Mucosa of rectum (tissue), 2 donors: Measurements from ENCODE around the gene PIK3R5.

Experiments used
- H3K27ac ChIP-seq, 2 donors: one replicate each; pipeline ENCODE4 v1.7.0; 2013; ENCODE audit warnings: inconsistent platforms in 2 of 2, low read depth in 2 of 2, low read length in 2 of 2
- H3K27me3 ChIP-seq, 2 donors: one replicate each; pipeline ENCODE4 v1.7.0; 2013; ENCODE audit warnings: low read length in 2 of 2; ENCODE audit not compliant: control insufficient read depth in 2 of 2, insufficient read depth in 2 of 2
- H3K36me3 ChIP-seq, 2 donors: one replicate each; pipeline ENCODE4 v1.7.0; 2013; ENCODE audit warnings: low read length in 2 of 2; ENCODE audit not compliant: control insufficient read depth in 2 of 2, insufficient read depth in 2 of 2
- H3K4me1 ChIP-seq, 2 donors: one replicate each; pipeline ENCODE4 v1.7.0; 2013; ENCODE audit warnings: low read length in 2 of 2, mild to moderate bottlenecking in 1 of 2; ENCODE audit not compliant: control insufficient read depth in 2 of 2, insufficient read depth in 2 of 2
- H3K4me3 ChIP-seq, 2 donors: one replicate each; pipeline ENCODE4 v1.7.0; 2013; ENCODE audit warnings: low read length in 2 of 2
- H3K9ac ChIP-seq, 2 donors: one replicate each; pipeline ENCODE4 v1.7.0; 2013; ENCODE audit warnings: low read length in 2 of 2, low read depth in 1 of 2, mild to moderate bottlenecking in 1 of 2
- H3K9me3 ChIP-seq, 2 donors: one replicate each; pipeline ENCODE4 v1.7.0; 2013; ENCODE audit warnings: low read length in 2 of 2; ENCODE audit not compliant: control insufficient read depth in 2 of 2
- donor health status: healthy.
- donor health status: Normal muscosa, but diverticular disease.

Gene PIK3R5

GRCh38 chr17:8836821-8837562, 128.5 kb downstream of the PIK3R5 start:
- Histone ChIP-seq H3K27ac (no peak overlapping the region), H3K27me3 (peaks cover 0 to 3% of the 10 kb centered on the region in 2 donors), H3K9ac (no peak overlapping the region), H3K4me1 (no peaks in the 10 kb centered on the region), H3K36me3 (no peaks in the 10 kb centered on the region), H3K9me3 (no peaks in the 10 kb centered on the region), H3K4me3 (no peak overlapping the region)

- no peaks in the 10 kb centered on the region for H3K36me3 ChIP-seq
- H3K9ac ChIP-seq, result no peak overlapping the region
- H3K4me1 ChIP-seq, result no peaks in the 10 kb centered on the region
- peaks cover 0 to 3% of the 10 kb centered on the region in 2 donors for H3K27me3 ChIP-seq
- H3K9me3 ChIP-seq, result no peaks in the 10 kb centered on the region
- H3K4me3 ChIP-seq, result no peak overlapping the region
- no peak overlapping the region for H3K27ac ChIP-seq
Measured at GRCh38 chr17:8835631-8836364, 129.7 kb downstream of the PIK3R5 start.

GRCh38 chr17:8835106-8835505, 130.4 kb downstream of the PIK3R5 start:
- H3K36me3 ChIP-seq, result no peaks in the 10 kb centered on the region
- H3K27me3 ChIP-seq, result peaks cover 0 to 3% of the 10 kb centered on the region in 2 donors
- H3K9ac ChIP-seq, result no peak overlapping the region
- H3K27ac ChIP-seq, result no peak overlapping the region
- no peaks in the 10 kb centered on the region for H3K9me3 ChIP-seq
- no peak overlapping the region for H3K4me3 ChIP-seq
- H3K4me1 ChIP-seq, result no peaks in the 10 kb centered on the region

- H3K9me3 ChIP-seq, result no peaks in the 10 kb centered on the region
- peaks cover 0 to 3% of the 10 kb centered on the region in 2 donors for H3K27me3 ChIP-seq
- no peak overlapping the region for H3K27ac ChIP-seq
- no peak overlapping the region for H3K4me3 ChIP-seq
- H3K9ac ChIP-seq, result no peak overlapping the region
- H3K4me1 ChIP-seq, result no peaks in the 10 kb centered on the region
- H3K36me3 ChIP-seq, result no peaks in the 10 kb centered on the region
Measured at GRCh38 chr17:8832711-8833352, 132.7 kb downstream of the PIK3R5 start.

GRCh38 chr17:8831234-8831849, 134.2 kb downstream of the PIK3R5 start:
- no peaks in the 10 kb centered on the region for H3K36me3 ChIP-seq
- no peaks in the 10 kb centered on the region for H3K9me3 ChIP-seq
- H3K27me3 ChIP-seq, result peaks cover 0 to 2% of the 10 kb centered on the region in 2 donors
- H3K27ac ChIP-seq, result no peak overlapping the region
- no peaks in the 10 kb centered on the region for H3K4me1 ChIP-seq
- H3K9ac ChIP-seq, result no peak overlapping the region
- no peak overlapping the region for H3K4me3 ChIP-seq

GRCh38 chr17:8830141-8830540, 135.4 kb downstream of the PIK3R5 start:
- no peak overlapping the region for H3K27ac ChIP-seq
- H3K36me3 ChIP-seq, result no peaks in the 10 kb centered on the region
- H3K4me1 ChIP-seq, result no peaks in the 10 kb centered on the region
- no peaks in the 10 kb centered on the region for H3K27me3 ChIP-seq
- H3K9me3 ChIP-seq, result no peaks in the 10 kb centered on the region
- no peak overlapping the region for H3K9ac ChIP-seq
- no peak overlapping the region for H3K4me3 ChIP-seq

- H3K4me3 ChIP-seq, result no peak overlapping the region
Measured at GRCh38 chr17:8829036-8829941, 136.2 kb downstream of the PIK3R5 start.

More at GRCh38 chr17:8829036-8829941, 136.2 kb downstream of the PIK3R5 start:
- Histone ChIP-seq H3K27ac (no peak overlapping the region), H3K9ac (no peak overlapping the region), H3K36me3 (no peaks in the 10 kb centered on the region), H3K4me1 (no peaks in the 10 kb centered on the region), H3K27me3 (no peaks in the 10 kb centered on the region), H3K9me3 (no peaks in the 10 kb centered on the region)
